Measurements from ENCODE around the gene DGKD.
"Not testable (repeated sequence)": the region's sequence is repeated elsewhere in the genome, so short reads cannot be mapped to it uniquely, and the experiment has no call there.

DGKD gene

GRCh38 chr2:233386382-233387041, 32.2 kb downstream of the DGKD start:
- peak; percentile 64 for DNase-seq (ENCODE audit: low spot score)

DNA sequence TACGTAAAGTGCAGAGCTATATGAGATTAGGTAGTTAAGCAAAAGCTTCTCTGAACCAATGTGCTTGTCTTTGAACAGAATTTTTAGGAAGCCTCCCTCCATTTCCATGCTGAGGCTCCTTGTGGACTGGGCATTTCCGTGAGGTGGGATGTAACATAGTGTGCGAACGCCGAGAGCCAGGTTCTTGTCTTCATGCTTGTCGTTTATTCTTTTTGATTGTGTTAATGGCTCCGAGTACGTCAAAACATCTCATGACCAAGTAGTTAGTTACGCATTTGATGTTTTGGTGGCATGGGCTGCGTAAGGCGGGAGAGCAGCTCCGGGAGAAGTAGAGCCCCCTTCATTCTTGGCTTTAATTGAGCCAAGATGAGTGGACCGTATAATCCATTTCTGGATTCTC, 32.9 kb downstream of the DGKD start:
- DNase-seq (ENCODE audit: low spot score), result no peak

- DNase-seq (ENCODE audit: low spot score), result peak; percentile 53
These were observed 33.6 kb downstream of the DGKD start for GRCh38 chr2:233387667-233388528.

DNA sequence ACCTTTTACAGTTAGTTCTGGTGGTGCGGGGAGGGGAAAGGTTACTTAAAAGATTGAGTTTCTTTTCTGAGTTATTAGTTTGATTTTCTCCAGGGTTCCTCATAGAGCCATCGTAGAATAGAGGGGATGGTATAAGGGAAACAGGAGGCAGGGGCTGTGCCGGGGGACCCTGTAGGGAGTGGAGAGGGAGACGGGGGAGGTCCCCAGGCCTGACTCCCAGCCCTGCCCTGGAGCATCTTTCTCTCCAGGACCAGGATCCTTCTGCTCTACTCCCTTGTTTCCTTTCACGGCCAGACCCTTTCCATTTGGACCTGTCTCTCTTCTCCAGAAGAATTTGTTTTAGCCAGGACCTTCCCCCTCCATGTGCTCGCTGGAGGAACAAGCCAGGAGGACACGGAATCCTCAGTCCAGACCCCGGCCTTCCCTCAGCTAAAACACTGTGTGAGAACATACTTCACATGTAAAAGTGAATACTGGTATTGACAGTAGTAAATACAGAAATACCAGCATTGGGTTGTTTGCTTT, 35.4 kb downstream of the DGKD start:
- no peak for DNase-seq (ENCODE audit: low spot score)

GRCh38 chr2:233395687-233396086, 41.4 kb downstream of the DGKD start:
- no peak for DNase-seq (ENCODE audit: low spot score)

DNA sequence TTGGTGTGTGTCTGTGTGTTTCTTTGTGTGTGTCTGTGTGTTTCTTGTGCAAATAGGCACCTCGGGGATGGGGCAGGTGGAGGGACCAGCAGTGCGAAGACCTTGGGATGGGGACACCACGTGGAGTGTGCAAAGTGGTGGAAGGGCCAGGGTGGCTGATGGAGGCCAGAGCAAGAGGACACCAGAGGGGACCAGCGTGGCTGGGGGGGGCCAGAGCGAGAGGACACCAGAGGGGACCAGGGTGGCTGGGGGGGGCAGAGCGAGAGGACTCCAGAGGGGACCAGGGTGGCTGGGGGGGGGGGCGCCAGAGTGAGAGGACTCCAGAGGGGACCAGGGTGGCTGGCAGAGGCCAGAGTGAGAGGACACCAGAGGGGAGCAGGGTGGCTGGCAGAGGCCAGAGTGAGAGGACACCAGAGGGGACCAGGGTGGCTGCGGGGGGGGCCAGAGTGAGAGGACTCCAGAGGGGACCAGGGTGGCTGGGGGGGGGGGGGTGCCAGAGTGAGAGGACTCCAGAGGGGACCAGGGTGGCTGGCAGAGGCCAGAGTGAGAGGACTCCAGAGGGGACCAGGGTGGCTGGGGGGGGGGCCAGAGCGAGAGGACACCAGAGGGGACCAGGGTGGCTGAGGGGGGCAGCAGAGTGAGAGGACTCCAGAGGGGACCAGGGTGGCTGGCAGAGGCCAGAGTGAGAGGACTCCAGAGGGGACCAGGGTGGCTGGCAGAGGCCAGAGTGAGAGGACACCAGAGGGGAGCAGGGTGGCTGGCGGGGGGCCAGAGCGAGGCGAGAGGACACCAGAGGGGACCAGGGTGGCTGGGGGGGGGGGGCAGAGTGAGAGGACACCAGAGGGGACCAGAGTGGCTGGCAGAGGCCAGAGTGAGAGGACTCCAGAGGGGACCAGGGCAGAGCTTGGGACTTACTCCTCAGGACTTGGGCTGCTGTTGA, 42.7 kb downstream of the DGKD start:
- not testable (repeated sequence) for DNase-seq (ENCODE audit: low spot score)

DNA sequence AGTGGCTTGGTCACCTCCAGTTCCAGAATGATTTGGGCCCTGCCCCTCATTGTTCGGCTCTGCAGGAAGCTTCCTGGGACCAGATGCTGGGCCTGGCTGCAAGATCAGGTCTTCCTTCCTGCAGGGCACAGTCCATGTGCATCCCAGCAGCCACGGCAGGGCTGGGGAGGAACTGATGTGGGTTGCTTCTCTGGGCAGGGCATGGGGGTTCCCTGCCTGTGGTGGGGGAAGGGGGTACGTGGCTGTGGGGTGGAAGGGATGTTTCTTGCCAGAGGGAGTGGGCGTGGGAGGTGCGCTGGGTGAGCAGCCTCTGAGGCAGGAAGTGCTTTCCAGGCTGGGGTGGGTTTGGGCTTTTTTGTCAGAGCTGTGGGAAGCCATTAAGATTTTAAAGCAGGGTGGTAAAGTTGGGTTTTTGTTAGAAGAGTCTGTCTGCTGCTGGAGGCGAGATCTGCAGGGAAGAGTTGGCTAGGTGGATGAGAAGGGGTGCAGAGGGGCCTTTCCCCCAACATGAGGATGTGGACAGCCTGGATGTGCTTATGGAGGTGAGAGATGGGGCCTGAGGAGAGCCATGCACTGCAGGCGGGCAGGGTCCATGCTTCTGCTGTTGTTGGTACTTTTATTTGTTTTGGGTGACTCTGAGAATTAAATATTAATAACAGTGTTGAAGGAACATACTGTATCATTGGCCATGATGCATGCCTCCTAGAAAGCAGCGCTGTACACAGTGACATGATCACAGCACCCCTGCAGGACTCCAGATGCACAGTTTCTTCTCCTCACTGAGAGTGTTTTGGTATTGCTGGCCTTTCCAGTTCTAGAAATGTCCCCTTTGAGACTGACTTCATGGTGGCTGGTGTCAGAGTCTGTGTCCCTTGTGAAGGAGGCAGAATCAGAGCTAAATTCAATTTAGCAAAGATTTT, 45.3 kb downstream of the DGKD start:
- no peak for DNase-seq (ENCODE audit: low spot score)

- DNase-seq (ENCODE audit: low spot score), result no peak
These were observed 46.0 kb downstream of the DGKD start for GRCh38 chr2:233400341-233400740.

- no peak for DNase-seq (ENCODE audit: low spot score)
These were observed 46.7 kb downstream of the DGKD start for GRCh38 chr2:233400961-233401360.

DNA sequence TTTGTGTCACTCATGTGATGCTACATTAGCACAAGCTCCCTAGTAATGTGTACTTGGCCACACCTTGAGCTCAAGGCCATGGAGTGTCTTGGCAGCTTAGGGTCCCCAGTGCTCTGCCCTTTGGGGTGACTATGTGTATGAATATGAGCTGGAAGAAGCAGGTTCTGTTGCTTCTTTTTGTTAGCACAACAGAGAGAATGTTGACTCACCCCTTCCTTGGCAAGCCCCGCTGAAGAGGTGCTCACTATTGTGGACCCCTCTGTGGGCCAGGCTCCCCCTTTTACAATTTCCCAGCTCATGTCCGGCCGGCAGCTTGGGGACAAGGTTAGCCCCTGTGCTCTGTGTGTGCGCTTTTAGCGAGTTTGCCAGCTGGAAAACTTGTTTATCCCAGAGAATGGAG, 48.1 kb downstream of the DGKD start:
- no peak for DNase-seq (ENCODE audit: low spot score)

GRCh38 chr2:233402789-233403188, 48.5 kb downstream of the DGKD start:
- no peak for DNase-seq (ENCODE audit: low spot score)

DNA sequence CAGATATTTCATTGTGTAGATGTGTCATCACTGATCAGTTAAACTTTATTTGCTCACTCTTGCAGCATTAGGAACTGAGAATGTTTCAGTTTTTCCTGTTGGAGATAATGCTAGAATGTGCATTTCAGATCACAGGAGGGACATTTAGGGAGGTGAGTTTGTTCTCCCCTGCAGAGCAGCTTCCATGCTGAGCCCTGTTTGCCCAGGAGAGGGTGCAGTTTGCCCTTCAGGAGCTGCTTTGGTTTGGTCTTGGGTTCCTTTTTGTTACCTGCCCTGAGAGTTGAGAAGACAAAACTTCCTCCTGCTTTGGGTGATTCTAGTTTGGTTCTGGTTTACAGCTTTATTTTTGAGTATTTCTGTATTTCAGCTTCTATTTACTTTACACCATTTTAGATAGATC, 49.9 kb downstream of the DGKD start:
- DNase-seq (ENCODE audit: low spot score), result peak; percentile 56

- no peak for DNase-seq (ENCODE audit: low spot score)
These were observed 52.6 kb downstream of the DGKD start for GRCh38 chr2:233406865-233407264.

- DNase-seq (ENCODE audit: low spot score), result no peak
These were observed 53.5 kb downstream of the DGKD start for GRCh38 chr2:233407771-233408181.

DNA sequence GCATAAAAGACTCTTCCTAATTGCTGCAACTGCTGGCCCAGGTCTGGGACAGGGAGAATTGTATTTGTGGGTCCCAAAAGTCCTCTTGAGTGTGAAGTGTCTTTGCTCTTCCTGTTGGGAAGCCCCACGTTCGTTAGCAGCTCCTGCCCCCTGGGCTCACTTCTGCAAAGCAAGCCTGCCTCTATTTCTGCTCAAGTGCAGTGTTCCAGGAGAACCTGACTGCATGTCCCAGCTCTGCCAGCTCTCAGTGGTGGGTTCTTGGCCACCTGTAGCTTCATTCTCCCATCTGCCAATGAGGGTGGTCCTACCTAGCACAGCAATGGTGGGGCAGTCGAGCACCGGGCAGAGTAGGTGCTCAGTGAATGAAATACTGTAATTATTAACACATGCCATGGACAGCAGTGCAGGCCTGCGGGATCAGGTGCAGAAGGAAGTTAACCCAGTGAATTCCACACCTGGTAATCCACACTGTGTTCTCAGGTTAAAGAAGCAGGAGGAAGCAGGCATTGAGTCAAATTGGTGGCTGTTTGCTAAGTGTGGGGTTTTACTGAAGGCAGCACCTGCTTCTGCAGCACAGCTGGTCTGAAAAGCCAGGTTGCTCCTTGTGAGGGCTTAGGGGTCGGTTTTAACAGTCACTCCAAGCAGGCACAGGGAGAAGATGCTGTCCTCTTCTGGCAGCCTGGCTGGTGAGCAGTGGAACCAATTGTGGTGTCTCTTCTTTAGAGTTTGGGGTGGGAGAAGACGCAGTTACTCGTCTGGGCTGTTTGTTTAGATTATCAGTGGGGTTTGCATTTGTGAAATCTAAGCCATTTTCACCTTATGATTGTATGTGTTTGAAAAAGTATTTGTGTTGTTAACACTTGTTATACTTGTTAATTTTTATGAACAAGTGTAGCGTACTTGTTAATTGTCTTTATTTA, 54.3 kb downstream of the DGKD start:
- DNase-seq (ENCODE audit: low spot score), result peak; percentile 45

DNA sequence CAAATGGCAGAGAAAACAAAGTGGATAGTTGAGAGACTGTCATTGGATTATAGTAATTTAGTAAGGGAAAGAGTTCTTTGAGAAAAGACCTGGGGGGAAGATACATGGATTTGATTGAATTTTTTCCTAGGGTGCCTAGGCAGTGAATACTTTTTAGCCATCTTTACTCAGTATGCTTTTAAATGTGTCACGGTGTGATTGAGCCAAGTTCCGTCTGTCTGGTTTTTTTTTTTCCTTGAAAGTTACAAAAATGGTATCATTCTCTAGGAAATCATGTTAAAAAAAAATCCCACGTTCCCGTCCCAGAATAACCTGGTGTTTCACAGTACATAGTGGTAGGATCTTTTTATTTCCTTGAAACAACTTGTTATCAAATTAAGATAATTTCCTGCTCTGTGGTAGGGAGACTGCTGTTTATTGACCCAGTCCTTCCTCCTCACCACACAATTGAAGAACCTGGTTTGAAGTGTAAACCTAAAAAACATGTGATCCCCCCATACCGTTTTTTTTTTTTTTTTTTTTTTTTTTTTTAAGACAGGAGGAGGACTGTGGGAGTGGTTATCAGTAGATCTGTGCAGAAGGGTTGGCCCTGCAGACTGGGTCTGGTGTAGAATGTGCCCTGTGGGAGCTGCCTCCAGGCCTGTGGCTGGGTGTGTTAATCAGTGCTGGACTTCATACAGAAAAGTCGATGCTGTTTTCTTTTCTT, 55.1 kb downstream of the DGKD start:
- peak; percentile 39 for DNase-seq (ENCODE audit: low spot score)

DNA sequence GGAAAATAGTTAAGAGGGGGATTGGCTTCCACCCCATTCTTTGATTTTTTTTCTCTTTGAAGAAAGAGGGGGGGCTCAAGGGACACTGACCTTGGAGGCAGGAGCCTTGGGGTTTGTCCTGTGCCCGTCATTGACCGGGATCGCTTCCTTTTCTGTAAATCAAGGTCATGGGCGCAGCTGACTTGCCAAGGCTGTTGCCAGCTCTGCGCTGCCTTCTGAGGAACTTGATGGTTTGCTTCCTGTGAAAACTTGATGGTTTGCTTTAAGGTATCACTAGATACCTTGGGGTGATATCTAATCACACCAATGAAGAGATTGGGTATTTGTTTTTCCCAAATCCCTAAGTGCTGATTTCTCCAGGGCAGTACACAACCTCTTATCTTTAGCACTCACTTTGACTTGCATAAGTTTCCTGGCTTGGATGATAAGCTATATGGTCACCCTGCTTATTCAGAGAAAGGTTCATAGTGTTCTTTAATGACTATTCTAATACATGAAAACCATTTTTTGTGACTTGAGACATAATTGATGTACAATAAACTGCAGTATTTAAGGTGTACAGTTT, 56.0 kb downstream of the DGKD start:
- DNase-seq (ENCODE audit: low spot score), result no peak

GRCh38 chr2:233411162-233411561, 56.9 kb downstream of the DGKD start:
- DNase-seq (ENCODE audit: low spot score), result no peak

GRCh38 chr2:233412405-233412804, 58.1 kb downstream of the DGKD start:
- DNase-seq (ENCODE audit: low spot score), result no peak

Measured in kidney tubule cell (primary cell).